Colonic mucosa (tissue), 4 donors: ENCODE results near the gene LDAH. TPM values are rescaled to one million over a fixed set of nuclear protein-coding genes. Genes with fewer than 3 reads are reported as not detected.

Experiments
- DNase-seq: peaks from one replicate; pipeline ENCODE4 v3.0.0-alpha.2; 2020
- H3K27ac ChIP-seq: fragments of 200-600 bp; one replicate; pipeline ENCODE4 v1.8.0; 2021
- H3K27me3 ChIP-seq: fragments of 200-600 bp; one replicate; pipeline ENCODE4 v1.8.0; 2021
- H3K36me3 ChIP-seq: fragments of 200-600 bp; one replicate; pipeline ENCODE4 v1.8.0; 2021
- H3K4me1 ChIP-seq: fragments of 200-600 bp; one replicate; pipeline ENCODE4 v1.8.0; 2021; ENCODE audit warnings: mild to moderate bottlenecking
- H3K4me3 ChIP-seq: fragments of 200-600 bp; one replicate; pipeline ENCODE4 v1.8.0; 2021
- H3K9ac ChIP-seq, 2 donors: one replicate each; pipeline ENCODE4 v1.7.0; 2013; ENCODE audit warnings: control low read depth in 2 of 2, low read depth in 2 of 2, low read length in 2 of 2
- H3K9me3 ChIP-seq: fragments of 200-600 bp; one replicate; pipeline ENCODE4 v1.8.0; 2021
- intact Hi-C: fragments of 100-400 bp; cut with DNase I; formaldehyde crosslinking; loops from one replicate; pipeline ENCODE4 v1.14.1; 2022
- total RNA-seq, 2 donors: library from RNA; stranded (reverse); fragmentation: NEBNext Ultra II Directional in 1 of 2; extraction: Animal tissue kit (Norgen Biotek cat#: 25700) in 1 of 2; gene quantifications; one replicate each; pipeline ENCODE4 v1.2.1, GENCODE V29; 2021
- TF ChIP-seq, protein P1 (sequence below): fragments of 200-600 bp; IDR thresholded peaks from one replicate; pipeline ENCODE4 v1.8.0; 2022; ENCODE audit warnings: antibody characterized with exemption, mild to moderate bottlenecking
- donor health status: healthy.
- donor health status: DM: no; HTN: no; CAD: no.
- donor health status: DM: no; HTN: no; CAD: no.

Gene LDAH
- total RNA-seq, 2 donors from 2014 or later: 15.0 to 25.9 TPM

DNA sequence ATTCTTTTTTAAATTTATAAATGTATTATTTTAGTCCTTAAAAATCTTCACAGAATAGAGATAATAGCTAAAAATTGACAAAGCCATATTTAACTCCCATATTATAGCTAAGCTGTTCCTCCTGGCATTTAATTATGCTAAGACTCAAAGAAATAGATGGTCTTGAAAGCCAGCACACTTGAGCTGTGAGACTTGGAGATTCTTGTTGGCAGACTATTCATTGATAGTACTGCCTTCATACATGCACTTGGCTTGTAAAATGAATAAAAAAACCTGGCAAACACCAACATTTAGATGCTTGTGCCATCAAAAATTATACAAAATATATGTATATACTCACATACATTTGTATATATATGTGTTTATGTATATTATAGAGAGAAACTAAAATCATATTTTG, 9.7 kb upstream of the LDAH start:
- H3K4me1 ChIP-seq: no peaks in the 10 kb centered on the region
- H3K9ac ChIP-seq: no peak overlapping the region
- TF ChIP-seq, protein P1, sequence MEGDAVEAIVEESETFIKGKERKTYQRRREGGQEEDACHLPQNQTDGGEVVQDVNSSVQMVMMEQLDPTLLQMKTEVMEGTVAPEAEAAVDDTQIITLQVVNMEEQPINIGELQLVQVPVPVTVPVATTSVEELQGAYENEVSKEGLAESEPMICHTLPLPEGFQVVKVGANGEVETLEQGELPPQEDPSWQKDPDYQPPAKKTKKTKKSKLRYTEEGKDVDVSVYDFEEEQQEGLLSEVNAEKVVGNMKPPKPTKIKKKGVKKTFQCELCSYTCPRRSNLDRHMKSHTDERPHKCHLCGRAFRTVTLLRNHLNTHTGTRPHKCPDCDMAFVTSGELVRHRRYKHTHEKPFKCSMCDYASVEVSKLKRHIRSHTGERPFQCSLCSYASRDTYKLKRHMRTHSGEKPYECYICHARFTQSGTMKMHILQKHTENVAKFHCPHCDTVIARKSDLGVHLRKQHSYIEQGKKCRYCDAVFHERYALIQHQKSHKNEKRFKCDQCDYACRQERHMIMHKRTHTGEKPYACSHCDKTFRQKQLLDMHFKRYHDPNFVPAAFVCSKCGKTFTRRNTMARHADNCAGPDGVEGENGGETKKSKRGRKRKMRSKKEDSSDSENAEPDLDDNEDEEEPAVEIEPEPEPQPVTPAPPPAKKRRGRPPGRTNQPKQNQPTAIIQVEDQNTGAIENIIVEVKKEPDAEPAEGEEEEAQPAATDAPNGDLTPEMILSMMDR: no peak
- no peak for DNase-seq
- no peaks in the 10 kb centered on the region for H3K27me3 ChIP-seq
- H3K27ac ChIP-seq: no peak overlapping the region
- H3K4me3 ChIP-seq: no peak overlapping the region
- H3K9me3 ChIP-seq: no peaks in the 10 kb centered on the region
- intact Hi-C loops: no loop called here
- H3K36me3 ChIP-seq: no peaks in the 10 kb centered on the region

DNA sequence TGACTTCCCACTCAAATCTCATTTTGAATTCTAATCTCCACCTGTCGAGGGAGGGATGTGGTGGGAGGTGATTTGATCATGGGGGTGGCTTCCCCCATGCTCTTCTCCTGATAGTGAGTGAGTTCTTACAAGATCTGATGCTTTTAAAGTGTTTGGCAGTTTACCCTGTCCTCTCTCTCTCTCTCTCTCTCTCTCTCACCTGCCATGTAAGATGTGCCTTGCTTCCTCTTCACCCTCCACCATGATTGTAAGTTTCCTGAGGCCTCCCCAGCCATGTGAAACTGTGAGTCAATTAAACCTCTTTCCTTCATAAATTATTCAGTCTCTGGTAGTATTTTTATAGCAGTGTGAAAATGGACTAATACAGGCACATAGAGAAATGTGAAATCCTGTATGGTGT, 7.0 kb upstream of the LDAH start:
- no peak overlapping the region for H3K9ac ChIP-seq
- H3K9me3 ChIP-seq: no peaks in the 10 kb centered on the region
- H3K27ac ChIP-seq: no peak overlapping the region
- DNase-seq: no peak
- no peaks in the 10 kb centered on the region for H3K36me3 ChIP-seq
- TF ChIP-seq, protein P1: no peak
- intact Hi-C loops: no loop called here
- H3K4me1 ChIP-seq: no peaks in the 10 kb centered on the region
- no peaks in the 10 kb centered on the region for H3K27me3 ChIP-seq
- H3K4me3 ChIP-seq: no peak overlapping the region

DNA sequence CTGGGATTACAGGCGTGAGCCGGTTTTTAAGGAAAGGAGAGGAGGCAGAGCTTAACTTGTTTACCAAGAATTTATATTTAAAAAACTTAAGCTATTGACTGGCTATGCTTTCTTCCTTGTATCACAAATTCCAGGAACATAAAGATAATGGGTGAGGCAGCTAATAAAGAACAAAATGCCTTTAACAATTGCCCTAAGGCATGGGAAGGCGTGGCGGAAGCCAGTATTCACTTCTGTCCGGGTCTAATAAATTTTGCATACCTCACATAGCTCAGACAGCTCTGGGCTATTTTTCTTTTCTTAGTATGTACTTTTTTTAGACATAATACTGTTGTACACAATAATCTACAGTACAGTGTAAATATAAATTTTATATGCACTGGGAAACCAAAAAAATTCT, 1.0 kb upstream of the LDAH start:
- TF ChIP-seq, protein P1: no peak
- Histone ChIP-seq H3K9ac (no peak overlapping the region), H3K9me3 (no peaks in the 10 kb centered on the region), H3K36me3 (no peaks in the 10 kb centered on the region), H3K27me3 (no peaks in the 10 kb centered on the region), H3K27ac (no peak overlapping the region), H3K4me1 (no peaks in the 10 kb centered on the region), H3K4me3 (no peak overlapping the region)
- no peak for DNase-seq
- intact Hi-C loops: no loop called here

DNA sequence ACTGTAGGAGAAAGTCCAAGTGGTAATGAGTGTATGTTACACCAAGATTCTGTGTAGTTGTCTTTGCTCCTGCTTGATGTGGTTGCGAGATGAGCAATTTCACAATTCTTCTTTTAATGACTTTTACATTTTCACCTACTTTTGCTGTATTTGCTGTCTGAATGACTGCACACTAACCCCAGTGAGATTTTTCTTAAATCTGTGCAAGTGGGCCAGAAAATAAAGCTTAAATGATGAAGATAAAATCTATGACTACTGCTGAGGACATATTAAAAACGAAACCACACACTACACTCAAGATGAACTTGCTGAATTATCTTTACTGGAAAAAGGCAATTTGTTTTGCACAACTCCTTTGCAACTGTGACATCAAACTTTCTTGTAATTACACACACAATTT, 4.1 kb downstream of the LDAH start:
- Histone ChIP-seq H3K36me3 (no peaks in the 10 kb centered on the region), H3K4me1 (no peaks in the 10 kb centered on the region), H3K9me3 (no peaks in the 10 kb centered on the region), H3K27ac (no peak overlapping the region), H3K27me3 (no peaks in the 10 kb centered on the region), H3K4me3 (no peak overlapping the region), H3K9ac (no peak overlapping the region)
- intact Hi-C loops: no loop called here
- DNase-seq: no peak
- TF ChIP-seq, protein P1: no peak

DNA sequence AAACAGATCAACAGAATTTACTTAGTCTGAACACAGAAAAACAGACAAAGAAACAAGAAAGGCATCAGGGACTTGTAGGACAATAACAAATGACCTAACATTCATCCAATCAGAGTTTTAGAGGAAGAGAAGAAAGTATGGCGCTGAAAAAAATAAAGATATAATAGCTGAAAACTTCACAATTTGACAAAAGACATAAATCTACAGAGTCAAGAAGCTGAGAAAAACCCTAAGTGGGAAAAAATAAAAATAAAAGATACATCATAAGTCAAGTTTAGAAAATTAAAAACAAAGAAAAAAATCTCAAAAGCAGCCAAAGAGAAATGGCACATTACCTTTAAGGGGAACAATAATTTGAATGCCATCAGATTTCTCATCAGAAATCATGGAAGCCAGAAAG, 7.7 kb downstream of the LDAH start:
- no peak overlapping the region for H3K9ac ChIP-seq
- H3K27ac ChIP-seq: no peak overlapping the region
- no peak for DNase-seq
- TF ChIP-seq, protein P1: no peak
- H3K9me3 ChIP-seq: no peaks in the 10 kb centered on the region
- no peaks in the 10 kb centered on the region for H3K4me1 ChIP-seq
- H3K27me3 ChIP-seq: no peaks in the 10 kb centered on the region
- H3K36me3 ChIP-seq: no peaks in the 10 kb centered on the region
- intact Hi-C loops: no loop called here
- no peak overlapping the region for H3K4me3 ChIP-seq

DNA sequence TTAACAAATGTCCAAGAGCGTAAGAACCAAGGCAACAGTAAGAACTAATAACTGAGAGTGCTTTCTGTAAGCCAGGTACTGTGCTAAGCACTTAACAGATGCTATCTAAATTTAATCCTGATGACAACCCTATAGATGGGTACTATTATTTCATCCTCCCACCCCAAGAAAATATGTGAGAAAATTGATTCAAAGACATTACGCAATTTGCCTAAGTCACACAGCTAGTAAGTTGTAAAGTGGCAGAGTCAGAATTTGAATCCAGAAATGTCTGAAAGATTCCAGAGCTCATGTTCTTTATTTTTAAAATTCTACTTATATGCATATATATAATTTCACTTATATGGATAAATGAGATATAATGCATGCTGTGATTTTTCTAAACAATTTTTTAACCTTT, 10.1 kb downstream of the LDAH start:
- Histone ChIP-seq H3K4me3 (no peak overlapping the region), H3K27me3 (no peaks in the 10 kb centered on the region), H3K4me1 (no peaks in the 10 kb centered on the region), H3K27ac (no peak overlapping the region), H3K36me3 (no peaks in the 10 kb centered on the region), H3K9me3 (no peaks in the 10 kb centered on the region), H3K9ac (no peak overlapping the region)
- intact Hi-C loops: no loop called here
- TF ChIP-seq, protein P1: no peak
- no peak for DNase-seq
